H1 (cell line): ENCODE measurements around the gene MLPH. TPM values are rescaled to one million over a fixed set of nuclear protein-coding genes. Genes with fewer than 3 reads are reported as not detected.

Experiments used
- CHD2 ChIP-seq: IDR thresholded peaks from 2 replicates; pipeline ENCODE4 v1.6.1; 2012; ENCODE audit warnings: low read length, improper control_type of control experiment
- CREB1 ChIP-seq: IDR thresholded peaks from 2 replicates; pipeline ENCODE4 v1.6.1; 2012; ENCODE audit warnings: inconsistent platforms
- HDAC6 ChIP-seq: IDR thresholded peaks from one replicate; pipeline ENCODE4 v1.7.1; 2012; ENCODE audit warnings: low read depth, mild to moderate bottlenecking, inconsistent platforms, low read length, moderate library complexity
- JUN ChIP-seq: IDR thresholded peaks from 2 replicates; pipeline ENCODE4 v1.6.1; 2011; ENCODE audit warnings: low read depth, mild to moderate bottlenecking, improper control_type of control experiment, low read length
- NANOG ChIP-seq: IDR thresholded peaks from 2 replicates; pipeline ENCODE4 v1.6.1; 2011; ENCODE audit warnings: low read length, low read depth, mild to moderate bottlenecking, inconsistent platforms; ENCODE audit not compliant: insufficient read depth, poor library complexity, severe bottlenecking
- POLR2AphosphoS5 ChIP-seq: IDR thresholded peaks from 2 replicates; pipeline ENCODE4 v1.6.1; 2011; ENCODE audit warnings: low read depth, low read length
- RBBP5 ChIP-seq: IDR thresholded peaks from 2 replicates; pipeline ENCODE4 v1.7.1; 2012; ENCODE audit warnings: low read depth, mild to moderate bottlenecking, inconsistent platforms, low read length, moderate library complexity, borderline replicate concordance
- TAF1 ChIP-seq: IDR thresholded peaks from 2 replicates; pipeline ENCODE4 v1.6.1; 2011; ENCODE audit warnings: mild to moderate bottlenecking, low read depth, low read length
- TAF7 ChIP-seq: optimal IDR thresholded peaks from 2 replicates; pipeline ENCODE3; 2011; ENCODE audit warnings: low read depth, mild to moderate bottlenecking, inconsistent platforms, low read length, moderate library complexity, borderline replicate concordance
- polyA plus RNA-seq, 7 experiments: library from polyadenylated mRNA; depleted of rRNA in 3 of 7; stranded (reverse) in 5 of 7; unstranded in 2 of 7; fragments of >200 nt in 5 of 7; fragments of 200-250 nt in 2 of 7; gene quantifications; 1 replicate in 5 of 7; 2 replicates in 1 of 7; 4 replicates in 1 of 7; pipeline versions ENCODE4 v1.2.1 to v1.2.3, GENCODE V29; 2011 to 2013; ENCODE audit warnings: missing spikeins in 2 of 7, mixed read lengths in 2 of 7
- total RNA-seq: library from RNA; stranded (reverse); fragmentation: NEBNext Ultra II Directional; extraction: Animal tissue kit (Norgen Biotek cat#: 25700); gene quantifications from 2 replicates; pipeline ENCODE4 v1.2.1, GENCODE V29; 2021
- TF ChIP-seq, protein P1 (sequence below): fragments of 300-600 bp; sonication (generic); IDR thresholded peaks from 2 replicates; pipeline ENCODE4 v1.7.1; 2012; ENCODE audit warnings: low read length, moderate library complexity, mild to moderate bottlenecking, inconsistent platforms; ENCODE audit not compliant: insufficient replicate concordance
- TF ChIP-seq, protein P2 (sequence below): IDR thresholded peaks from 2 replicates; pipeline ENCODE4 v1.6.1; 2012; ENCODE audit warnings: low read length, inconsistent platforms

MLPH gene
- total and polyA plus RNA-seq, 2 of the 8 experiments (the other 6 are each of a cell fraction or from before 2014, with no cell fraction given), result 12.7 to 17.0 TPM

DNA sequence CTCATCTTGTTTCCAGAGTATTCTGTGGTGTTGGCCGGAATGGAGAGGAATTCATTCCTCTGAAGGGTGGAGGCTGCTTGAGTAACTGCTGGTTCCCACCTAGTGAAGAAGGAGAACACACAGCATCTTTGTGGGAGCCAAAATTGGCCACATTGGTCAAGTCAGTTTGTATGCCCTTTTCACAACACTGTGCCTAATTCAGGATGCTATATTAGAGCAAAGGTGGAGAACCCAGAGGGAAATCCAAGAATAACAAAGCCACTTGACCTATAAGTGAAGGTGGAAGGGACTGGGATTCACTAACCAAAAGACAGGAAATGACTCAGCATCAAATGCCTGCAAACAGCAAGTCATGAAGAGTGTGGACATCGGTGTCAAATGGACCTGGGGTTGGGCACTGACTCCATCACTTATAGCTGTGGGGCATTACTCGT is 27.3 kb upstream of the MLPH start (continued):
- TF ChIP-seq, protein P1, sequence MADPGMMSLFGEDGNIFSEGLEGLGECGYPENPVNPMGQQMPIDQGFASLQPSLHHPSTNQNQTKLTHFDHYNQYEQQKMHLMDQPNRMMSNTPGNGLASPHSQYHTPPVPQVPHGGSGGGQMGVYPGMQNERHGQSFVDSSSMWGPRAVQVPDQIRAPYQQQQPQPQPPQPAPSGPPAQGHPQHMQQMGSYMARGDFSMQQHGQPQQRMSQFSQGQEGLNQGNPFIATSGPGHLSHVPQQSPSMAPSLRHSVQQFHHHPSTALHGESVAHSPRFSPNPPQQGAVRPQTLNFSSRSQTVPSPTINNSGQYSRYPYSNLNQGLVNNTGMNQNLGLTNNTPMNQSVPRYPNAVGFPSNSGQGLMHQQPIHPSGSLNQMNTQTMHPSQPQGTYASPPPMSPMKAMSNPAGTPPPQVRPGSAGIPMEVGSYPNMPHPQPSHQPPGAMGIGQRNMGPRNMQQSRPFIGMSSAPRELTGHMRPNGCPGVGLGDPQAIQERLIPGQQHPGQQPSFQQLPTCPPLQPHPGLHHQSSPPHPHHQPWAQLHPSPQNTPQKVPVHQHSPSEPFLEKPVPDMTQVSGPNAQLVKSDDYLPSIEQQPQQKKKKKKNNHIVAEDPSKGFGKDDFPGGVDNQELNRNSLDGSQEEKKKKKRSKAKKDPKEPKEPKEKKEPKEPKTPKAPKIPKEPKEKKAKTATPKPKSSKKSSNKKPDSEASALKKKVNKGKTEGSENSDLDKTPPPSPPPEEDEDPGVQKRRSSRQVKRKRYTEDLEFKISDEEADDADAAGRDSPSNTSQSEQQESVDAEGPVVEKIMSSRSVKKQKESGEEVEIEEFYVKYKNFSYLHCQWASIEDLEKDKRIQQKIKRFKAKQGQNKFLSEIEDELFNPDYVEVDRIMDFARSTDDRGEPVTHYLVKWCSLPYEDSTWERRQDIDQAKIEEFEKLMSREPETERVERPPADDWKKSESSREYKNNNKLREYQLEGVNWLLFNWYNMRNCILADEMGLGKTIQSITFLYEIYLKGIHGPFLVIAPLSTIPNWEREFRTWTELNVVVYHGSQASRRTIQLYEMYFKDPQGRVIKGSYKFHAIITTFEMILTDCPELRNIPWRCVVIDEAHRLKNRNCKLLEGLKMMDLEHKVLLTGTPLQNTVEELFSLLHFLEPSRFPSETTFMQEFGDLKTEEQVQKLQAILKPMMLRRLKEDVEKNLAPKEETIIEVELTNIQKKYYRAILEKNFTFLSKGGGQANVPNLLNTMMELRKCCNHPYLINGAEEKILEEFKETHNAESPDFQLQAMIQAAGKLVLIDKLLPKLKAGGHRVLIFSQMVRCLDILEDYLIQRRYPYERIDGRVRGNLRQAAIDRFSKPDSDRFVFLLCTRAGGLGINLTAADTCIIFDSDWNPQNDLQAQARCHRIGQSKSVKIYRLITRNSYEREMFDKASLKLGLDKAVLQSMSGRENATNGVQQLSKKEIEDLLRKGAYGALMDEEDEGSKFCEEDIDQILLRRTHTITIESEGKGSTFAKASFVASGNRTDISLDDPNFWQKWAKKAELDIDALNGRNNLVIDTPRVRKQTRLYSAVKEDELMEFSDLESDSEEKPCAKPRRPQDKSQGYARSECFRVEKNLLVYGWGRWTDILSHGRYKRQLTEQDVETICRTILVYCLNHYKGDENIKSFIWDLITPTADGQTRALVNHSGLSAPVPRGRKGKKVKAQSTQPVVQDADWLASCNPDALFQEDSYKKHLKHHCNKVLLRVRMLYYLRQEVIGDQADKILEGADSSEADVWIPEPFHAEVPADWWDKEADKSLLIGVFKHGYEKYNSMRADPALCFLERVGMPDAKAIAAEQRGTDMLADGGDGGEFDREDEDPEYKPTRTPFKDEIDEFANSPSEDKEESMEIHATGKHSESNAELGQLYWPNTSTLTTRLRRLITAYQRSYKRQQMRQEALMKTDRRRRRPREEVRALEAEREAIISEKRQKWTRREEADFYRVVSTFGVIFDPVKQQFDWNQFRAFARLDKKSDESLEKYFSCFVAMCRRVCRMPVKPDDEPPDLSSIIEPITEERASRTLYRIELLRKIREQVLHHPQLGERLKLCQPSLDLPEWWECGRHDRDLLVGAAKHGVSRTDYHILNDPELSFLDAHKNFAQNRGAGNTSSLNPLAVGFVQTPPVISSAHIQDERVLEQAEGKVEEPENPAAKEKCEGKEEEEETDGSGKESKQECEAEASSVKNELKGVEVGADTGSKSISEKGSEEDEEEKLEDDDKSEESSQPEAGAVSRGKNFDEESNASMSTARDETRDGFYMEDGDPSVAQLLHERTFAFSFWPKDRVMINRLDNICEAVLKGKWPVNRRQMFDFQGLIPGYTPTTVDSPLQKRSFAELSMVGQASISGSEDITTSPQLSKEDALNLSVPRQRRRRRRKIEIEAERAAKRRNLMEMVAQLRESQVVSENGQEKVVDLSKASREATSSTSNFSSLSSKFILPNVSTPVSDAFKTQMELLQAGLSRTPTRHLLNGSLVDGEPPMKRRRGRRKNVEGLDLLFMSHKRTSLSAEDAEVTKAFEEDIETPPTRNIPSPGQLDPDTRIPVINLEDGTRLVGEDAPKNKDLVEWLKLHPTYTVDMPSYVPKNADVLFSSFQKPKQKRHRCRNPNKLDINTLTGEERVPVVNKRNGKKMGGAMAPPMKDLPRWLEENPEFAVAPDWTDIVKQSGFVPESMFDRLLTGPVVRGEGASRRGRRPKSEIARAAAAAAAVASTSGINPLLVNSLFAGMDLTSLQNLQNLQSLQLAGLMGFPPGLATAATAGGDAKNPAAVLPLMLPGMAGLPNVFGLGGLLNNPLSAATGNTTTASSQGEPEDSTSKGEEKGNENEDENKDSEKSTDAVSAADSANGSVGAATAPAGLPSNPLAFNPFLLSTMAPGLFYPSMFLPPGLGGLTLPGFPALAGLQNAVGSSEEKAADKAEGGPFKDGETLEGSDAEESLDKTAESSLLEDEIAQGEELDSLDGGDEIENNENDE, result no peak
- TF ChIP-seq TAF7, result no peak
- TF ChIP-seq, protein P2, sequence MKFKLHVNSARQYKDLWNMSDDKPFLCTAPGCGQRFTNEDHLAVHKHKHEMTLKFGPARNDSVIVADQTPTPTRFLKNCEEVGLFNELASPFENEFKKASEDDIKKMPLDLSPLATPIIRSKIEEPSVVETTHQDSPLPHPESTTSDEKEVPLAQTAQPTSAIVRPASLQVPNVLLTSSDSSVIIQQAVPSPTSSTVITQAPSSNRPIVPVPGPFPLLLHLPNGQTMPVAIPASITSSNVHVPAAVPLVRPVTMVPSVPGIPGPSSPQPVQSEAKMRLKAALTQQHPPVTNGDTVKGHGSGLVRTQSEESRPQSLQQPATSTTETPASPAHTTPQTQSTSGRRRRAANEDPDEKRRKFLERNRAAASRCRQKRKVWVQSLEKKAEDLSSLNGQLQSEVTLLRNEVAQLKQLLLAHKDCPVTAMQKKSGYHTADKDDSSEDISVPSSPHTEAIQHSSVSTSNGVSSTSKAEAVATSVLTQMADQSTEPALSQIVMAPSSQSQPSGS, result no peak
- TF ChIP-seq CHD2, result no peak
- TF ChIP-seq RBBP5, result no peak
- TF ChIP-seq NANOG, result no peak
- TF ChIP-seq POLR2AphosphoS5, result no peak
- no peak for TF ChIP-seq JUN
- no peak for TF ChIP-seq CREB1
- no peak for TF ChIP-seq TAF1
- TF ChIP-seq HDAC6, result no peak
